ENCODE data around the gene TIAM2.
"Not testable (repeated sequence)": the region's sequence is repeated elsewhere in the genome, so short reads cannot be mapped to it uniquely, and the experiment has no call there.

Gene TIAM2

GRCh38 chr6:155170519-155170918 lies 175.4 kb downstream of the TIAM2 start:
- DNase-seq (ENCODE audit: low read depth): no peak

GRCh38 chr6:155171109-155171746 lies 176.1 kb downstream of the TIAM2 start:
- DNase-seq (ENCODE audit: low read depth): peak; percentile 62

- DNase-seq (ENCODE audit: low read depth): no peak
Observed at GRCh38 chr6:155171747-155172449, 176.8 kb downstream of the TIAM2 start.

- no peak for DNase-seq (ENCODE audit: low read depth)
Observed at GRCh38 chr6:155173488-155173887, 178.4 kb downstream of the TIAM2 start.

- DNase-seq (ENCODE audit: low read depth): peak; percentile 32
Observed at GRCh38 chr6:155174576-155175211, 179.6 kb downstream of the TIAM2 start.

- peak; percentile 33 for DNase-seq (ENCODE audit: low read depth)
Observed at GRCh38 chr6:155177363-155177961, 182.3 kb downstream of the TIAM2 start.

GRCh38 chr6:155181498-155181897 lies 186.4 kb downstream of the TIAM2 start:
- no peak for DNase-seq (ENCODE audit: low read depth)

GRCh38 chr6:155182103-155182502 lies 187.0 kb downstream of the TIAM2 start:
- DNase-seq (ENCODE audit: low read depth): no peak

- no peak for DNase-seq (ENCODE audit: low read depth)
Observed at GRCh38 chr6:155183095-155183494, 188.0 kb downstream of the TIAM2 start.

- DNase-seq (ENCODE audit: low read depth): not testable (repeated sequence)
Observed at GRCh38 chr6:155185041-155185440, 189.9 kb downstream of the TIAM2 start.

- no peak for DNase-seq (ENCODE audit: low read depth)
Observed at GRCh38 chr6:155185544-155185943, 190.4 kb downstream of the TIAM2 start.

- DNase-seq (ENCODE audit: low read depth): no peak
Observed at GRCh38 chr6:155186052-155186658, 191.0 kb downstream of the TIAM2 start.

- DNase-seq (ENCODE audit: low read depth): no peak
Observed at GRCh38 chr6:155187106-155187505, 192.0 kb downstream of the TIAM2 start.

GRCh38 chr6:155187994-155188706 lies 193.0 kb downstream of the TIAM2 start:
- DNase-seq (ENCODE audit: low read depth): no peak

GRCh38 chr6:155188707-155189496 lies 193.8 kb downstream of the TIAM2 start:
- DNase-seq (ENCODE audit: low read depth): no peak

GRCh38 chr6:155190677-155191076 lies 195.6 kb downstream of the TIAM2 start:
- no peak for DNase-seq (ENCODE audit: low read depth)

- no peak for DNase-seq (ENCODE audit: low read depth)
Observed at GRCh38 chr6:155193526-155193925, 198.4 kb downstream of the TIAM2 start.

- DNase-seq (ENCODE audit: low read depth): no peak
Observed at GRCh38 chr6:155194399-155194798, 199.3 kb downstream of the TIAM2 start.

- no peak for DNase-seq (ENCODE audit: low read depth)
Observed at GRCh38 chr6:155195903-155196302, 200.8 kb downstream of the TIAM2 start.

- DNase-seq (ENCODE audit: low read depth): no peak
Observed at GRCh38 chr6:155196911-155197310, 201.8 kb downstream of the TIAM2 start.

- DNase-seq (ENCODE audit: low read depth): no peak
Observed at GRCh38 chr6:155197932-155198331, 202.8 kb downstream of the TIAM2 start.

All from stimulated activated CD8-positive, alpha-beta memory T cell treated with anti-CD3 and anti-CD28 coated beads, Interleukin-12 subunit alpha, Interleukin-12 subunit beta, amount 100 ng/mL, for 1 hour (primary cell).